Measurements from ENCODE around the gene KLHL6. TPM values are rescaled to one million over a fixed set of nuclear protein-coding genes. Genes with fewer than 3 reads are reported as not detected.

KLHL6 gene
- total RNA-seq, 2 donors from 2014 or later = 0.33 to 0.40 TPM

GRCh38 chr3:183475016-183475763, 80.3 kb downstream of the KLHL6 start:
- no peak overlapping the region for H3K27ac ChIP-seq (ENCODE audit: low read depth, low read length)
- H3K36me3 ChIP-seq (ENCODE audit: control insufficient read depth, insufficient read depth, low read length) = no peaks in the 10 kb centered on the region
- no peak for TF ChIP-seq CTCF (conservative IDR thresholded peaks at IDR 0.05)
- no peaks in the 10 kb centered on the region for H3K9me3 Mint-ChIP-seq
- peak; percentile 15 for DNase-seq
- H3K27me3 ChIP-seq (ENCODE audit: control insufficient read depth, insufficient read depth, low read length, poor library complexity, severe bottlenecking) = no peaks in the 10 kb centered on the region
- no peak overlapping the region for H3K27ac Mint-ChIP-seq
- 92 to 93% methylated on average over 3 of the region's 3 CpGs for WGBS, 2 experiments (ENCODE audit: insufficient coverage in 1 of 2, insufficient read length in 1 of 2)
- H3K36me3 Mint-ChIP-seq (ENCODE audit: low read depth) = no peaks in the 10 kb centered on the region
- H3K4me3 Mint-ChIP-seq = no peak overlapping the region
- no peak overlapping the region for H3K9ac ChIP-seq (ENCODE audit: extremely low read depth, low read length, poor library complexity, severe bottlenecking)
- H3K27me3 Mint-ChIP-seq (ENCODE audit: insufficient read depth) = no peaks in the 10 kb centered on the region
- H3K4me3 ChIP-seq (ENCODE audit: low read length) = no peak overlapping the region
- no peaks in the 10 kb centered on the region for H3K9me3 ChIP-seq (ENCODE audit: control insufficient read depth, low read length)
- peaks cover 9% of the 10 kb centered on the region for H3K4me1 ChIP-seq (ENCODE audit: control insufficient read depth, insufficient read depth, low read length)
- peaks cover 21% of the 10 kb centered on the region for H3K4me1 Mint-ChIP-seq

DNA sequence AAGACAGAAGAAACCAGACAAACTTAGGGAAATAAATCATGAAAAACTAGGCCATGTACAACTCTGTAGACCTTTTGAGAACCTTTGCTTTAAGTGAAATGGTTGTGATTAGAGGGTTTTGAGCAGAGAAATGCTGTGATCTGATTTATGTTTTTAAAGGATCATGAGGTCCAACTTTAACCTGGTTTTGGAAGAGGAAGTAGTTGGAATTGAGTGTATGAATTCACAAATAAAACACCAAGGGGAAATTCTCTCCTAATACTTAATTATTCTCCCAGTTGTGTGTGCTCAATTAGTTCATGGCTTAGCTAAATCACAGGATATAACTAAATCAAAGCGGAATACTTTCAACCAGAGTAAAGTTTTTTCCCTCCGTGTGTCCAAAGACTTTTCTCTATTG, 81.5 kb downstream of the KLHL6 start:
- DNase-seq = no peak
- no peaks in the 10 kb centered on the region for H3K9me3 Mint-ChIP-seq
- Histone ChIP-seq H3K4me3 (ENCODE audit: low read length) (no peak overlapping the region), H3K9me3 (ENCODE audit: control insufficient read depth, low read length) (no peaks in the 10 kb centered on the region), H3K4me1 (ENCODE audit: control insufficient read depth, insufficient read depth, low read length) (peaks cover 3% of the 10 kb centered on the region), H3K27me3 (ENCODE audit: control insufficient read depth, insufficient read depth, low read length, poor library complexity, severe bottlenecking) (no peaks in the 10 kb centered on the region), H3K36me3 (ENCODE audit: control insufficient read depth, insufficient read depth, low read length) (no peaks in the 10 kb centered on the region), H3K27ac (ENCODE audit: low read depth, low read length) (no peak overlapping the region), H3K9ac (ENCODE audit: extremely low read depth, low read length, poor library complexity, severe bottlenecking) (no peak overlapping the region)
- WGBS, 2 experiments (ENCODE audit: insufficient coverage in 1 of 2, insufficient read length in 1 of 2) = 93 to 94% methylated on average over 2 of the region's 2 CpGs
- peaks cover 14% of the 10 kb centered on the region for H3K4me1 Mint-ChIP-seq
- H3K27me3 Mint-ChIP-seq (ENCODE audit: insufficient read depth) = no peaks in the 10 kb centered on the region
- no peak for TF ChIP-seq CTCF (conservative IDR thresholded peaks at IDR 0.05)
- H3K27ac Mint-ChIP-seq = no peak overlapping the region
- H3K36me3 Mint-ChIP-seq (ENCODE audit: low read depth) = no peaks in the 10 kb centered on the region
- no peak overlapping the region for H3K4me3 Mint-ChIP-seq

DNA sequence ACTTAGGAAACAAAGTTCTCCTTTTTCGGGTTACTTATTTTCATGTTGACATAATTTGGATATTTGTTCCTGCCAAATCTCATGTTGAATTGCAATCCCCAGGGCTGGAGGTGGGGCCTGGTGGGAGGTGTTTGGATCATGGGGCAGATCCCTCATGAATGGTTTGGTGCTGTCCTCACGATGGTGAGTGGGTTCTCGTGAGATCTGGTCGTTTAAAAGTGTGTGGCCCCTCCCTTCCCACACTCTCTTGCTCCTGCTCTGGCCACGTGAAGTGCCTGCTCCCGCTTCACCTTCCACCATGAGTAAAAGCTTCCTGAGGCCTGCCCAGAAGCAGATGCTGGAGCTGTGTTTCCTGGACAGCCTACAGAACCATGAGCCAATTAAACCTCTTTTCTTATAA, 83.4 kb downstream of the KLHL6 start:
- no peak overlapping the region for H3K4me3 ChIP-seq (ENCODE audit: low read length)
- H3K4me1 ChIP-seq (ENCODE audit: control insufficient read depth, insufficient read depth, low read length) = no peaks in the 10 kb centered on the region
- H3K4me3 Mint-ChIP-seq = no peak overlapping the region
- H3K27me3 ChIP-seq (ENCODE audit: control insufficient read depth, insufficient read depth, low read length, poor library complexity, severe bottlenecking) = no peaks in the 10 kb centered on the region
- H3K36me3 Mint-ChIP-seq (ENCODE audit: low read depth) = no peaks in the 10 kb centered on the region
- H3K9me3 ChIP-seq (ENCODE audit: control insufficient read depth, low read length) = no peaks in the 10 kb centered on the region
- H3K36me3 ChIP-seq (ENCODE audit: control insufficient read depth, insufficient read depth, low read length) = no peaks in the 10 kb centered on the region
- no peak overlapping the region for H3K27ac ChIP-seq (ENCODE audit: low read depth, low read length)
- no peak overlapping the region for H3K27ac Mint-ChIP-seq
- no peaks in the 10 kb centered on the region for H3K27me3 Mint-ChIP-seq (ENCODE audit: insufficient read depth)
- WGBS, 2 experiments (ENCODE audit: insufficient coverage in 1 of 2, insufficient read length in 1 of 2) = 90 to 100% methylated on average over 2 to 6 of the region's 6 CpGs
- H3K4me1 Mint-ChIP-seq = peaks cover 10% of the 10 kb centered on the region
- no peak for TF ChIP-seq CTCF (conservative IDR thresholded peaks at IDR 0.05)
- no peak overlapping the region for H3K9ac ChIP-seq (ENCODE audit: extremely low read depth, low read length, poor library complexity, severe bottlenecking)
- DNase-seq = peak; percentile 10
- no peaks in the 10 kb centered on the region for H3K9me3 Mint-ChIP-seq
